MCF 10A (cell line): ENCODE data around the gene DLG2. TPM values are rescaled to one million over a fixed set of nuclear protein-coding genes. Genes with fewer than 3 reads are reported as not detected.
A peak's percentile ranks its signal among the peaks of the same experiment; 100 is the strongest.

ENCODE experiments used
- BruUV-seq: library from RNA; stranded (reverse); fragments of 400-500 nt; replicated peaks from 2 replicates; lab custom pipeline; 2021; lab: Mats Ljungman, UMichigan
- CTCF ChIA-PET: fragments of 300-600 bp; sonication (Branson Sonifier 250); formaldehyde crosslinking; extraction: SDS; loops from one replicate; lab custom pipeline; 2021; ENCODE audit warnings: antibody characterized with exemption, inconsistent platforms; lab: Yijun Ruan, JAX
- POLR2A ChIA-PET: fragments of 300-600, 350-650 bp; sonication (Branson Sonifier 250); formaldehyde crosslinking; extraction: SDS; loops from one replicate; lab custom pipeline; 2020; ENCODE audit warnings: antibody characterized with exemption, inconsistent platforms; lab: Yijun Ruan, JAX
- DNase-seq: peaks from one replicate; pipeline ENCODE4 v3.0.0-alpha.2; 2018; ENCODE audit not compliant: unreplicated experiment
- H3K27ac Mint-ChIP-seq: one replicate; pipeline ENCODE4 v1.8.0; 2022; ENCODE audit warnings: mild to moderate bottlenecking, low read depth, mixed read lengths; ENCODE audit not compliant: unreplicated experiment
- H3K27me3 Mint-ChIP-seq: one replicate; pipeline ENCODE4 v1.8.0; 2022; ENCODE audit warnings: mixed read lengths; ENCODE audit not compliant: insufficient read depth, unreplicated experiment
- H3K36me3 Mint-ChIP-seq: one replicate; pipeline ENCODE4 v1.8.0; 2022; ENCODE audit warnings: mild to moderate bottlenecking, moderate library complexity, mixed read lengths; ENCODE audit not compliant: insufficient read depth, unreplicated experiment
- H3K4me1 Mint-ChIP-seq: one replicate; pipeline ENCODE4 v1.8.0; 2022; ENCODE audit warnings: mixed read lengths; ENCODE audit not compliant: insufficient read depth, unreplicated experiment
- H3K4me3 Mint-ChIP-seq: one replicate; pipeline ENCODE4 v1.8.0; 2022; ENCODE audit warnings: mild to moderate bottlenecking, moderate library complexity, mixed read lengths; ENCODE audit not compliant: unreplicated experiment
- H3K9me3 Mint-ChIP-seq: one replicate; pipeline ENCODE4 v1.8.0; 2022; ENCODE audit warnings: mixed read lengths; ENCODE audit not compliant: unreplicated experiment
- CTCF ChIP-seq: fragments of 200-600 bp; IDR thresholded peaks from one replicate; pipeline ENCODE4 v1.8.0; 2022; ENCODE audit warnings: antibody characterized with exemption, mild to moderate bottlenecking; ENCODE audit not compliant: unreplicated experiment
- intact Hi-C: fragments of 100-400 bp; cut with micrococcal nuclease; formaldehyde crosslinking; loops from 2 replicates; pipeline ENCODE4 v1.14.1; 2022
- total RNA-seq: library from RNA; stranded (reverse); gene quantifications from 2 replicates; pipeline ENCODE4 v1.2.3, GENCODE V29; 2022

Gene DLG2
- total RNA-seq, 1 experiment from 2014 or later: 0.26 TPM

- no peak overlapping the region for H3K27ac Mint-ChIP-seq
- TF ChIP-seq CTCF: no peak
- CTCF ChIA-PET: interaction anchor here (1.2 kb wide), 1 partner anchor 159 kb away, joined by 3 read pairs; no protein-coding TSS in a partner anchor
- intact Hi-C loops: no loop called here
- H3K27me3 Mint-ChIP-seq: no peaks in the 10 kb centered on the region
- H3K4me1 Mint-ChIP-seq: peaks cover 7% of the 10 kb centered on the region
- H3K36me3 Mint-ChIP-seq: peaks cover 7% of the 10 kb centered on the region
- no TSS peak for BruUV-seq
- H3K9me3 Mint-ChIP-seq: no peaks in the 10 kb centered on the region
- H3K4me3 Mint-ChIP-seq: no peak overlapping the region
- POLR2A ChIA-PET: no interaction called here
- DNase-seq: no peak
Measured at GRCh38 chr11:83663446-83663845, 1963.7 kb downstream of the DLG2 start.

DNA sequence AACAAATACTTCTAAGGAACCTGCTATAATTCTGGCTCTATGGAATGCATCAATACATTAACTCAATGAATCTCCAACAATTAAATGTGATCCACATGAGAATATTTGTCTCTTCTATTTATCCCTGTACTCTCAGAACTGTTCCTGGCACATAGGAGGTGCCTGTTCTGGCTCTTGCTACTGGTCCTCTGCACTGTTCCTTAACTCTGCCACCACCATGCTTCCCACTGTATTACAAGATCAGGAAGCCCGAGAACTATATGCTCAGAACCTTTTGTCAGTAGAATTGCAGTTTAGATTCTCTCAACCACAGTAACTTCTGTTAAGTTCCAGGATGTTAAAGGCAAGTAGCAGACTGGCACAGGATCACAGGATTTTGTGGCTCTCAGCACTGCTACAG lies 1964.7 kb downstream of the DLG2 start:
- TF ChIP-seq CTCF: no peak
- CTCF ChIA-PET: interaction anchor here (1.0 kb wide), 1 partner anchor 40 kb away, joined by 3 read pairs; no protein-coding TSS in a partner anchor

DNA sequence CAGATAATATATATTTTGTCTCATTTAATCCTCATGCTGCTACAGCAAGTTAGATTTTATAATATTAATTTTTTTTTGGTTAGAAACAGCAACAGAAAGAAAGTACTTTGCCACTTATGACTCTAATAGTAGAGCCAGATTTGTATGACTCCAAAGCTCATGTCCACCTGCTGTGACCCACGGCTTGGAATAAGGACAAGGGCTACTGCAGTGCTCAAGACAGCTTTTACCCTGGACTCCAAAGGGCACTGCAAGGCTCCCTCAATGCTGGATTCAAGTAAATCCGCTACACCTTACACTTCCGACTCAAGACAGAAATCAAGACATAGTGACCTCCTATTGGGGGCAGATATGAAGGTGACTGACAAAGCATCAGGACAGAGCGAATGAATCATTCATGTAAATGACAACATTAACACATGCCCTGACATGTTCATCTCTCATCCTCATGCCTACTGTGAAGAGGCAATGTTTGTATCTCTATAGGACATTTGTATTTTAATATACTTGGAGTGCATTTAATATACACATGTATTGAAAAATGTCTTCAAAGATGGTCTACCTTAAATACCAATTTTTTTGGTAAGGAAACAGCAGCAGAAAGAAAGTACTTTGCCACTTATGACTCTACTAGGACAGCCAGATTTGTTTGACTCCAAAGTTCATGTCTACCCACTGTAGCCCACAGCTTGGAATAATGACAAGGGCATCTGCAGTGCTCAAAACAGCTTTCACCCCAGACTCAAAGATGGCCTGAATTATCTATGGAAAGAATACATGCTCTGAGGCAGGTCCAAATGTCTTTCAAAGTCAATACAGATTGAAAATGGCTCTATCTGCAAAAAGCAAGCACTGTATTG lies 1965.4 kb downstream of the DLG2 start:
- no peak for DNase-seq
- POLR2A ChIA-PET: no interaction called here
- Mint-ChIP-seq H3K4me1 (peaks cover 7% of the 10 kb centered on the region), H3K9me3 (no peaks in the 10 kb centered on the region), H3K27ac (peak overlapping the region; percentile 58), H3K4me3 (no peak overlapping the region), H3K36me3 (peaks cover 7% of the 10 kb centered on the region), H3K27me3 (no peaks in the 10 kb centered on the region)
- intact Hi-C loops: no loop called here
- TF ChIP-seq CTCF: no peak
- CTCF ChIA-PET: interaction anchor here (1.0 kb wide), 1 partner anchor 41 kb away, joined by 3 read pairs; no protein-coding TSS in a partner anchor
- BruUV-seq: no TSS peak

More for the DNA sequence above, 1964.7 kb downstream of the DLG2 start:
- Mint-ChIP-seq H3K9me3 (no peaks in the 10 kb centered on the region), H3K4me1 (peaks cover 7% of the 10 kb centered on the region), H3K36me3 (peaks cover 7% of the 10 kb centered on the region), H3K27ac (no peak overlapping the region), H3K4me3 (no peak overlapping the region), H3K27me3 (no peaks in the 10 kb centered on the region)
- POLR2A ChIA-PET: no interaction called here
- no peak for DNase-seq
- no TSS peak for BruUV-seq
- intact Hi-C loops: no loop called here

DNA sequence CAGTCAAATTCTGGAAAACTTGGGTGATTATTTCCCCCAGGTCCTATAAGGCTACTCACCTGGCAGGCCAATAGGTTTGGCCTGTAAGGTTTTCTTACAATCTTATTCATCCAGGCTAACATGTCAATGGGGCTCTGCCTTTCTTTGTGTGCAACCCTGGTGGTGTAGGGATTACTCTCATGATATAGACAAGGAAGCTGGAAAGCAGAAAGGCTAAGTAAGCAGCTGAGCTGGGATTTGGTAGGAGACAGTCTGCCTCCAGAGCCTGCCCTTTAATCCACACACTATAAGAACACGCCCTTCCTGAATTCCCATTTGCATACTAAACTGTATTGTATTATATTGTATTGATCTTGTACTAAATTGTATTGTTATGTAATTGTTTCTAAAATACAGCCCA lies 1967.7 kb downstream of the DLG2 start:
- H3K27me3 Mint-ChIP-seq: no peaks in the 10 kb centered on the region
- intact Hi-C loops: no loop called here
- H3K27ac Mint-ChIP-seq: no peak overlapping the region
- no peak overlapping the region for H3K4me3 Mint-ChIP-seq
- peaks cover 7% of the 10 kb centered on the region for H3K36me3 Mint-ChIP-seq
- H3K4me1 Mint-ChIP-seq: peaks cover 7% of the 10 kb centered on the region
- H3K9me3 Mint-ChIP-seq: no peaks in the 10 kb centered on the region
- TF ChIP-seq CTCF: no peak
- BruUV-seq: no TSS peak
- no peak for DNase-seq
- CTCF ChIA-PET: no interaction called here
- POLR2A ChIA-PET: no interaction called here
